Glutamatergic neuron (in vitro differentiated cells): ENCODE measurements around the gene INSIG2. TPM values are rescaled to one million over a fixed set of nuclear protein-coding genes. Genes with fewer than 3 reads are reported as not detected.

Experiments
- DNase-seq: peaks from one replicate; pipeline ENCODE4 v3.0.0; 2022
- H3K27ac Mint-ChIP-seq: one replicate; pipeline ENCODE4 v1.8.0; 2020; ENCODE audit warnings: mild to moderate bottlenecking, mixed read lengths, inconsistent platforms; ENCODE audit not compliant: unreplicated experiment
- H3K27me3 Mint-ChIP-seq: one replicate; pipeline ENCODE4 v1.8.0; 2020; ENCODE audit warnings: mild to moderate bottlenecking, moderate library complexity, mixed read lengths, inconsistent platforms; ENCODE audit not compliant: unreplicated experiment
- H3K36me3 Mint-ChIP-seq: one replicate; pipeline ENCODE4 v1.8.0; 2020; ENCODE audit warnings: mild to moderate bottlenecking, mixed read lengths, inconsistent platforms; ENCODE audit not compliant: unreplicated experiment
- H3K4me1 Mint-ChIP-seq: one replicate; pipeline ENCODE4 v1.8.0; 2020; ENCODE audit warnings: mild to moderate bottlenecking, low read depth, mixed read lengths, inconsistent platforms; ENCODE audit not compliant: unreplicated experiment
- H3K4me3 Mint-ChIP-seq: one replicate; pipeline ENCODE4 v1.8.0; 2020; ENCODE audit warnings: mild to moderate bottlenecking, mixed read lengths, inconsistent platforms; ENCODE audit not compliant: unreplicated experiment
- H3K9me3 Mint-ChIP-seq: one replicate; pipeline ENCODE4 v1.8.0; 2020; ENCODE audit warnings: mild to moderate bottlenecking, moderate library complexity, mixed read lengths, inconsistent platforms; ENCODE audit not compliant: unreplicated experiment
- CTCF ChIP-seq: fragments of 200-600 bp; sonication (generic); IDR thresholded peaks from one replicate; pipeline ENCODE4 v1.5.0; 2021; ENCODE audit not compliant: partially characterized antibody, unreplicated experiment
- total RNA-seq: library from RNA; stranded (reverse); fragmentation: NEBNext Ultra II Directional; extraction: Animal tissue kit (Norgen Biotek cat#: 25700); gene quantifications from one replicate; pipeline ENCODE4 v1.2.1, GENCODE V29; 2021; ENCODE audit not compliant: unreplicated experiment

The INSIG2 gene
- total RNA-seq, 1 donor from 2014 or later, result 20.3 TPM

GRCh38 chr2:118059919-118060478, 28.3 kb upstream of the INSIG2 start:
- Mint-ChIP-seq H3K4me1 (peaks cover 15% of the 10 kb centered on the region), H3K36me3 (no peaks in the 10 kb centered on the region), H3K4me3 (no peak overlapping the region), H3K9me3 (no peaks in the 10 kb centered on the region), H3K27me3 (peaks cover 5% of the 10 kb centered on the region), H3K27ac (no peak overlapping the region)
- no peak for TF ChIP-seq CTCF
- no peak for DNase-seq

GRCh38 chr2:118061135-118061955, 26.9 kb upstream of the INSIG2 start:
- no peak for DNase-seq
- no peak overlapping the region for H3K27ac Mint-ChIP-seq
- no peak overlapping the region for H3K4me3 Mint-ChIP-seq
- no peaks in the 10 kb centered on the region for H3K9me3 Mint-ChIP-seq
- H3K36me3 Mint-ChIP-seq, result no peaks in the 10 kb centered on the region
- peak; percentile 32 for TF ChIP-seq CTCF
- peaks cover 5% of the 10 kb centered on the region for H3K4me1 Mint-ChIP-seq
- peaks cover 2% of the 10 kb centered on the region for H3K27me3 Mint-ChIP-seq

GRCh38 chr2:118062048-118062447, 26.2 kb upstream of the INSIG2 start:
- no peak overlapping the region for H3K4me3 Mint-ChIP-seq
- TF ChIP-seq CTCF, result no peak
- H3K9me3 Mint-ChIP-seq, result no peaks in the 10 kb centered on the region
- peaks cover 8% of the 10 kb centered on the region for H3K4me1 Mint-ChIP-seq
- H3K27me3 Mint-ChIP-seq, result peaks cover 2% of the 10 kb centered on the region
- H3K36me3 Mint-ChIP-seq, result no peaks in the 10 kb centered on the region
- H3K27ac Mint-ChIP-seq, result no peak overlapping the region
- no peak for DNase-seq

- DNase-seq, result no peak
- Mint-ChIP-seq H3K4me1 (peaks cover 8% of the 10 kb centered on the region), H3K9me3 (no peaks in the 10 kb centered on the region), H3K27ac (no peak overlapping the region), H3K27me3 (peaks cover 2% of the 10 kb centered on the region), H3K4me3 (no peak overlapping the region), H3K36me3 (no peaks in the 10 kb centered on the region)
- TF ChIP-seq CTCF, result no peak
Measured at GRCh38 chr2:118062669-118063068, 25.6 kb upstream of the INSIG2 start.
